GM12873 (cell line): ENCODE data around the gene SUGCT.

ENCODE experiments used
- TF ChIP-seq, protein P1 (sequence below): IDR thresholded peaks from 2 replicates; pipeline ENCODE4 v1.5.1; 2012; ENCODE audit warnings: low read depth, mild to moderate bottlenecking, moderate library complexity, low read length, control low read depth; ENCODE audit not compliant: insufficient read depth; ENCODE audit errors: missing control alignments

Gene SUGCT

DNA sequence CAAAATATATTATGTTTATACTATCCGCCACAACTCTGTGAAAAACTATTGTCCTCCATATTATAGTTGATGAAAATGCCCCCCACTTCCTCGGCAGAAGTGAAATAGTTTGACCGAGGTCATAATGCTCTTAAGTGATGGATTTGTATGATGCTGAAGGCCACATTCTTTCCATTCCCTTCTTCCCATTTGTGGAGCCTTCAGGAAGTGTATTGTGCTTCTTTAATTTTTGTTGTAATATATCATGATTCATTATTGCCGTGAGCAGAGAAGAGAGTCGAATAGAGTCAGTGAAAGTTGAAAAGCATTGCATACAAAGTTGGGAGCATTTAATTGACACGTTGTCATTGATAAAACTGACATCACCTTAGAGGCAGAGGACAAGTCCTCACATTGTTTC is 460.3 kb downstream of the SUGCT start:
- TF ChIP-seq, protein P1, sequence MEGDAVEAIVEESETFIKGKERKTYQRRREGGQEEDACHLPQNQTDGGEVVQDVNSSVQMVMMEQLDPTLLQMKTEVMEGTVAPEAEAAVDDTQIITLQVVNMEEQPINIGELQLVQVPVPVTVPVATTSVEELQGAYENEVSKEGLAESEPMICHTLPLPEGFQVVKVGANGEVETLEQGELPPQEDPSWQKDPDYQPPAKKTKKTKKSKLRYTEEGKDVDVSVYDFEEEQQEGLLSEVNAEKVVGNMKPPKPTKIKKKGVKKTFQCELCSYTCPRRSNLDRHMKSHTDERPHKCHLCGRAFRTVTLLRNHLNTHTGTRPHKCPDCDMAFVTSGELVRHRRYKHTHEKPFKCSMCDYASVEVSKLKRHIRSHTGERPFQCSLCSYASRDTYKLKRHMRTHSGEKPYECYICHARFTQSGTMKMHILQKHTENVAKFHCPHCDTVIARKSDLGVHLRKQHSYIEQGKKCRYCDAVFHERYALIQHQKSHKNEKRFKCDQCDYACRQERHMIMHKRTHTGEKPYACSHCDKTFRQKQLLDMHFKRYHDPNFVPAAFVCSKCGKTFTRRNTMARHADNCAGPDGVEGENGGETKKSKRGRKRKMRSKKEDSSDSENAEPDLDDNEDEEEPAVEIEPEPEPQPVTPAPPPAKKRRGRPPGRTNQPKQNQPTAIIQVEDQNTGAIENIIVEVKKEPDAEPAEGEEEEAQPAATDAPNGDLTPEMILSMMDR, result no peak

DNA sequence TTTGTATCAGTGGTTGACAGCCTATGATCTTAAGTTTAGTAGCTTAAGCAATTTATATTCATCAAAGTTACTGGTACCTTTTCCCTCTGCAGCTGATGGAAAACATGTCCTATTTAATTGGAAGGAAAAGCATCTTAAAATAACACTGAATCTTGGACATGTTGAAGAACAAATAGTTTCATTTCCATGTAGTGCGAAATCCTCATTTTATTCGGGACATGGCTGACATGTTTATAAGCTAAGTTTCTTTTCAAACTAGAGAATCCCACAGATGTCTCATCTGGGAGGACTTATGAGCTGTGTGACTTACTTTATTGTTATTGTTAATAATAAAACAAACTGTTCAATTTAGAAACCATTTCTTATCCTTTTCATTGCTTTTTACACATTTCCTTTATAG is 461.0 kb downstream of the SUGCT start:
- TF ChIP-seq, protein P1, result no peak

DNA sequence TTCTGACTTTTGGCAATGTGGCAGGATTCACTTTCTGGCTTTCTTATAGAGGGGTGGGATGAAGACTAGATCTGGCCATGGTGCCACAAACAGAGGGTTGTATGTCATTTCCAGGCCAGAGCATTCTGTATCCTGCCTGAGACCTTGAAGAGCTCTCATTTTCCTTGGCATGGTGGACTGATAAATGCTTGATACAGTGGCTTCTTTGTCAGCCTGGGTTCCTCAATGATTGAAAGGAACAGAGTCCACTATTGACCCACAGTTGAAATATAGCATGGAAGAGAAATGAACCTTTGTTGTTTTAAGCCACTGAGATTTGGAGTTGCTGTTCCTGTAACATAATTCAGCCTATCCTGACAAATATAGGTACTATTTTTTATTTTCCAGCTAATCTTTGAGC is 462.7 kb downstream of the SUGCT start:
- TF ChIP-seq, protein P1, result no peak

DNA sequence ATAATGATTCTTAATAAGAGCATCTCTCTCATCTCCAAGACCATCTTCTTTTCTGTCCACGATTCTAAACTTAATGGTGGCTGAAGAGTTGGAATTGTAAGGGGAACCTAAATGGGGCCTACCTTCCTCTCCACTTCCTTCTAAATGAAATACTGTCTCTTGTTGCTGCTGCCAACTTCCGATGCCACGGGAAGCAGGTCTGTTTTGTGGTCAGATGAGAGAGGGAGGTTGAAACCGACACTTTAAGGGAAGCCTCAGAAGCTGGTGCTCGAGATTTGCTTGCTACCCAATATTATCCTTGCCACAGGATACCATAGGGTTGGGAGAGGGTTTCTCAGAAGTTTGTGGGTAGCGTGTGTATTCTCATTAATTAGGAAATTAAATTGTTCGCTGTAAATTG is 464.1 kb downstream of the SUGCT start:
- TF ChIP-seq, protein P1, result no peak

DNA sequence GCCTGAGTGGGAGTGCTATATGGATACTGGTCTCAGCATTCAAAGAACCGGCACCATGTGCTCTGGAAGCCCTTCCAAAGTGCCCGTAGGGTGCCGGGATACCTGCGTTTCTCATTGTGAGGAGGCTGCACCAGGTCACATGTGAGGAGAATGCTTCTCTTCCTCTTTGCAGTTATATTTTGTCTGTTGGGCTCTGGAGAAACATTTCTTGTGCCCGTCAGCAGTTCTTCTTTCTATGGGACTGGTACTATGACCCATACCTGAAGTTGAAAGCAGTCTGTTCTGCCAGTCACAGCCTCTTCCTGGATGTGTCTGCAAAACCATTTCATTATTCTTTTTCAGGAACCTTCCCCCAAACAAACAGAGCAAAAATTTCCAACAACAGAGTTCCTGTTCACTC is 465.0 kb downstream of the SUGCT start:
- TF ChIP-seq, protein P1, result no peak

DNA sequence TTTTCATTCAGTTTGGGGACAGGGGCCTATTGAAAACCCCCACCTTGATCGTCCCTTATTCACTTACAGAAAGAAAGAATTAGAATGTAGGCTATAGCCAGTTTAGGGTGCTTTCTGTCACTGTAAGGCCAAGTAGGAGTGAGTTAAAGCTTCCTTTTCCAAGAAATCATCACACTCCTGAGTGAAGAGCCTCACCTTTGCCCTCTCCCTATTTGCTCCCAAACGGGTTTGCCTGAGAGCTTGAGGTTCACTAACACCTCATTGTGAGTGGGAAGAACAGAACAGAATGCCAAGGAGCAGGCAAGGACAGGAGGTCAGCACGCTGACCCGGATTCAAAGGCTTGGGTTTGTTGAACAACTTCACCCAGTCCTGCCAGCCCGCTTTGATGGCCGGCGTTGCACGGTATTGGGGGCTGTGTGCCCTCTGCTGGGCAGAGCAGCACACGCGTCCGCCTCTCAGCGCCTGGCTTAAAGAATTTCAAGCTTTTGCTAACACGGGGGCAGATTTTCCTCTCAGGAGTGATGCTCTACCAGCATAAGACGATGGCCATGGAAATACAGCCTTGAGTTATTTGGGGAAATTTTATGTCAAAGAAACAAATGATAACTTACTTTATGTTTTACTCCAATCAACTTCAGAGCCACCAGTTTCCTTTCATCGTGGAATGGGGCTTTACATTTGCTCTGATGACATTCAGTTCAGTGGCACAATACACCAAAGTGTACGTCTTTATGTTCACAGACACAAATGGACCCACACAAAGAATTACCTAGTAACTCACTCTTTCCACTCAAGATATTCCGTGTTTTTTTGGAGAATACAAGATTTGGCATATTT is 470.0 kb downstream of the SUGCT start:
- TF ChIP-seq, protein P1, result peak; percentile 79

DNA sequence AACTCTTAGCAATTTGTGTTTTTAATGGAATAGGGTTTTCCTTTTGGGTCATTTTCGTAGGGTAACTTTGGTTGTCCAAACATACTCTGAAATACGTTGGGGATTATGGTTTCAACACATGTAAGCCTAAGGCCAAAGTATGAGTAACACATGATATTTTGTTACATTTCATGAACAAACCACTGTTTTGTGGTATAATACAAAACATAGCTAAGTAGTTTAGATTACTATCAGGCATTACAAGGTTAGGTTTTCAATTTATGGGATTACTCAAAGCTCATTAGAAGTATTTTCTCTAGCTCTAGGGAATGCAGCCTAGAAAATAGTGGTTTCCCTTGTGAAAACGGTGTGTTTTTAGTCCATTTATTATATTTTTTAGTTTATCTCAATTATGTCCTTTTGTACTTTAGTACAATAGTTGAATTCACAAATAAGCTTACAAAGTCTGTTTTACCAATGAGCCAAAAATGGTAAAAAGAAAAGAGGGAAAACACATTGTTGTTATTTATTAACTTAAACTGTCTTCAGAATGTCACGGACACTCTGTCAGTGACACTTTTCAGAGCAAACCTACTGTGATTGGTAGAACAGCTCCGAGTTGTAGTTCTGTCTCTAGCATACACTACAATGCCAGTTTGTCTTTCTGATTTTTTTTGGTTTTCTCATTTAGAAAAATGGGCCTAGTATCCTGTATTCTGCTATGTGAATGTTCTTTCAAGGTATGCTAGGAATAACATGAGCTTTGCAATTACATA is 473.7 kb downstream of the SUGCT start:
- TF ChIP-seq, protein P1, result no peak
